ENCODE results near the gene TMEM156.

- TF ChIP-seq CTCF (IDR thresholded peaks at IDR 0.05): no peak
- no peak for TF ChIP-seq POLR2AphosphoS5 (IDR thresholded peaks at IDR 0.05)
- no peak for TF ChIP-seq POLR2A (IDR thresholded peaks at IDR 0.05)
Measured at GRCh38 chr4:38957893-38958292, 74.3 kb downstream of the TMEM156 start.
